Subcutaneous abdominal adipose tissue (tissue), 5 donors: ENCODE results near the gene PXT1.

Experiments used
- H3K27ac ChIP-seq: one replicate; pipeline ENCODE4 v1.7.0; 2013; ENCODE audit warnings: low read depth, mild to moderate bottlenecking, inconsistent platforms, low read length, moderate library complexity
- H3K27me3 ChIP-seq, 5 donors: one replicate each; pipeline ENCODE4 v1.7.0; 2013; ENCODE audit warnings: low read length in 5 of 5, inconsistent platforms in 1 of 5; ENCODE audit not compliant: control insufficient read depth in 5 of 5, insufficient read depth in 4 of 5
- H3K36me3 ChIP-seq, 5 donors: one replicate each; pipeline ENCODE4 v1.7.0; 2013; ENCODE audit warnings: low read length in 5 of 5; ENCODE audit not compliant: control insufficient read depth in 5 of 5, insufficient read depth in 5 of 5
- H3K4me1 ChIP-seq, 5 donors: one replicate each; pipeline ENCODE4 v1.7.0; 2013; ENCODE audit warnings: low read length in 5 of 5, mild to moderate bottlenecking in 3 of 5, moderate library complexity in 1 of 5; ENCODE audit not compliant: control insufficient read depth in 5 of 5, insufficient read depth in 5 of 5
- H3K4me3 ChIP-seq, 5 donors: one replicate each; pipeline ENCODE4 v1.7.0; 2013; ENCODE audit warnings: low read length in 5 of 5, low read depth in 1 of 5
- H3K9ac ChIP-seq, 5 donors: one replicate each; pipeline ENCODE4 v1.7.0; 2013; ENCODE audit warnings: low read length in 5 of 5, mild to moderate bottlenecking in 4 of 5, moderate library complexity in 3 of 5
- H3K9me3 ChIP-seq, 5 donors: one replicate each; pipeline ENCODE4 v1.7.0; 2013; ENCODE audit warnings: low read length in 5 of 5; ENCODE audit not compliant: control insufficient read depth in 5 of 5
- donor health status: healthy.
- donor health status: healthy.
- donor health status: healthy.
- donor health status: healthy.
- donor health status: healthy.

Gene PXT1

DNA sequence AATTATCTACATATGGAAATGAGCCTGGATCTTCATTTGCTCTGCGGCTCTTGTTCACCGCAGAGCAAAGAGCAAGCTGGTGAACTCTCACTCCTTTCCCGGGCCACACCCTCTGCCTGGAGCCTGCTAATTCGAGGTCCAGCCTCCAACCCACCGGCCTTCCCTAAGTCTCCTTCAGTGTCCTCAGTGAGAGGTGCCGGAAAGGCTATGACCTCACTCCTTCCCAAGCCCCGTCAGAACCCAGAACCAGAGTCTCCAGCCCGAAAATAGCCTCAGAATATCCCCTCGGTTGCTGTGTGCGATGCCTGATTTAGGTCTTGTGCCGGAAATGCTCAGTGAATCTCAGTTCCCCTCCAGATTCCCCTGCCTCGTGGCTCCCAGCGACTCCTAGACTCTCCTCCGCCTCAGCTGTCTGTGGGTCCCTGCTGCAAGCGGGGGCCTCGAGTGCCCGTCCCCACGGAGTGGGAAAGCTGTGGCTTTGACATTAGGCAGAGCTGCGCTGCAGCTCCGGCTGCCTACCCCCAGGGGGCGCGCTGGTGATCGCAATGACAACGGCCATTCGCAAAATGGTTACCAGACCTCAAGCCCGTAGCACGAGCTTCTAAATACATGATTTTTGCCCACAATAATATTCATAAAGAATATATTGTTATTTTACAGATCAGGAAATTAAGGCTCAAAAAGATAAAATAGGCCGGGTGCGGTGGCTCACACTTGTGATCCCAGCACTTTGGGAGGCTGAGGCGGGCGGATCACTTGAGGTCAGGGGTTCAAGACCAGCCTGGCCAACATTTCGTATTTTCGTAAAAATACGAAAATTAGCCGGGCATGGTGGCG lies 101.8 kb downstream of the PXT1 start:
- Histone ChIP-seq H3K9ac (peak overlapping the region in 3 of 5 donors; percentile 48 to 68 (median 64)), H3K4me1 (peaks cover 2 to 10% (median 7%) of the 10 kb centered on the region in 5 donors), H3K9me3 (no peaks in the 10 kb centered on the region), H3K27ac (peak overlapping the region; percentile 23), H3K27me3 (peaks cover 1 to 22% (median 6%) of the 10 kb centered on the region in 5 donors), H3K36me3 (no peaks in the 10 kb centered on the region), H3K4me3 (peak overlapping the region; percentile 30 to 64 (median 57))
